ENCODE results near the gene BIRC2.

The BIRC2 gene

DNA sequence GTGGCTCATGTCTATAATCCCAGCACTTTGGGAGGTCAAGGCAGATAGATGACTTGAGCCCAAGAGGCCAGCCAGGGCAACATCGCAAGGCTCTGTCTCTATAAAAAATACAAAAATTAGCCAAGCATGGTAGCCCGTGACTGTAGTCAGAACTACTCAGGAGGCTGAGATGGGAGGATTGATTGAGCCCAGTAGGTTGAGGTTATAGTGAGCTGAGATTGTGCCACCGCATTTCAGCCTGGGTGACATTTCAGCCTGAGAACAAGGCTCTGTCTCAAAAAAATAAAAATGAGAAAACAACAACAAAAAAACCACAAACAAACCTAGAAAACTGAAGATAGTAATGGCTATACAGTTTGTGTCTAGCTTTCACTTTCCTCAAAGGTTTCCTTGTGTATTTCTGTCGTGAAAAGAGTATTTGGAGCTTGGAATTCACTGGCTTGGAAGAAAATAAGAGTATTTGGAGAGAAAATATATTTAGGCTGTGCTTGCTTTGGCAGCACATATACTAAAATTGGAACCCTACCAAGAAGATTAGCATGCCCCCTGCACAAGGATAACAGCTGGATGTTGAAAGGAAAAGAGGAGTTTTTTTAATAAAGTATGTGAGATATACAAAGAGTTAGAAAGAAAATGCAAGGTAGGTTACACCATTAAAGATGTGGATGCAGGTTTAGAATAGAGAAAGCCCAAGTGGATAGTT, 33.6 kb upstream of the BIRC2 start:
- H3F3A ChIP-seq (ENCODE audit: control insufficient read depth, insufficient read depth): peaks cover 14% of the 10 kb centered on the region
- H3K36me3 ChIP-seq (ENCODE audit: control insufficient read depth, low read length): no peaks in the 10 kb centered on the region
- H3K27me3 ChIP-seq (ENCODE audit: control insufficient read depth, low read length): no peaks in the 10 kb centered on the region
- H3K27ac ChIP-seq (ENCODE audit: low read depth, low read length): no peak overlapping the region
- H3K9me2 ChIP-seq (replicated peaks; ENCODE audit: control insufficient read depth, low read length): no peaks in the 10 kb centered on the region
- H3K4me1 ChIP-seq (ENCODE audit: control insufficient read depth, low read length): peaks cover 56% of the 10 kb centered on the region
- H3K4me3 ChIP-seq (ENCODE audit: low read length): peak overlapping the region; percentile 5; the same call in 1 of the 2 replicates
- no peaks in the 10 kb centered on the region for H3K9me3 ChIP-seq (ENCODE audit: control insufficient read depth, insufficient read depth, low read length)
- H4K20me1 ChIP-seq (ENCODE audit: control insufficient read depth, insufficient read depth, low read depth, low read length): no peaks in the 10 kb centered on the region
- H3K4me2 ChIP-seq (ENCODE audit: low read length): peak overlapping the region; percentile 27
- peaks cover 4% of the 10 kb centered on the region for H3K79me2 ChIP-seq (ENCODE audit: control insufficient read depth, low read length)
- TF ChIP-seq, protein P1, sequence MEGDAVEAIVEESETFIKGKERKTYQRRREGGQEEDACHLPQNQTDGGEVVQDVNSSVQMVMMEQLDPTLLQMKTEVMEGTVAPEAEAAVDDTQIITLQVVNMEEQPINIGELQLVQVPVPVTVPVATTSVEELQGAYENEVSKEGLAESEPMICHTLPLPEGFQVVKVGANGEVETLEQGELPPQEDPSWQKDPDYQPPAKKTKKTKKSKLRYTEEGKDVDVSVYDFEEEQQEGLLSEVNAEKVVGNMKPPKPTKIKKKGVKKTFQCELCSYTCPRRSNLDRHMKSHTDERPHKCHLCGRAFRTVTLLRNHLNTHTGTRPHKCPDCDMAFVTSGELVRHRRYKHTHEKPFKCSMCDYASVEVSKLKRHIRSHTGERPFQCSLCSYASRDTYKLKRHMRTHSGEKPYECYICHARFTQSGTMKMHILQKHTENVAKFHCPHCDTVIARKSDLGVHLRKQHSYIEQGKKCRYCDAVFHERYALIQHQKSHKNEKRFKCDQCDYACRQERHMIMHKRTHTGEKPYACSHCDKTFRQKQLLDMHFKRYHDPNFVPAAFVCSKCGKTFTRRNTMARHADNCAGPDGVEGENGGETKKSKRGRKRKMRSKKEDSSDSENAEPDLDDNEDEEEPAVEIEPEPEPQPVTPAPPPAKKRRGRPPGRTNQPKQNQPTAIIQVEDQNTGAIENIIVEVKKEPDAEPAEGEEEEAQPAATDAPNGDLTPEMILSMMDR (IDR thresholded peaks at IDR 0.05; ENCODE audit: low read depth, low read length, poor library complexity, severe bottlenecking): no peak
- no peak for TF ChIP-seq EZH2phosphoT487 (IDR thresholded peaks at IDR 0.05; ENCODE audit: borderline replicate concordance, low read length)

DNA sequence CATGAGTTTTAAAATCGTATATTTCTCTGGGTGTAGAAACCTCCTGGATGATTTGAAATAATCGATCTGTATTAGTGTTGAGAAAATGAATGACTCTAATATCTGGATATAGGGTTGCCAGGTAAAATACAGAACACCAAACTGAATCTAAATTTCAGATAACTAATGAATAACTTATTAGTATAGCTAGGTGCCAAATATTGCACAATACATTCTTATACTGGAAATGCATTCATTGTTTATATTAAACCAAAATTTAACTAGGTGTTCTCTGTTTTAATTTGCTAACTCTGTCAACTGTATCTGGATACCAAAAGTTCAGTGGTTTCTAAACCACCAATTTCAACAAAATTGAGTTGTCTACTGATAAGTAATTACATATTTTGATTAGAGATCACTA, 32.2 kb upstream of the BIRC2 start:
- H3K27ac ChIP-seq (ENCODE audit: low read depth, low read length): no peak overlapping the region

DNA sequence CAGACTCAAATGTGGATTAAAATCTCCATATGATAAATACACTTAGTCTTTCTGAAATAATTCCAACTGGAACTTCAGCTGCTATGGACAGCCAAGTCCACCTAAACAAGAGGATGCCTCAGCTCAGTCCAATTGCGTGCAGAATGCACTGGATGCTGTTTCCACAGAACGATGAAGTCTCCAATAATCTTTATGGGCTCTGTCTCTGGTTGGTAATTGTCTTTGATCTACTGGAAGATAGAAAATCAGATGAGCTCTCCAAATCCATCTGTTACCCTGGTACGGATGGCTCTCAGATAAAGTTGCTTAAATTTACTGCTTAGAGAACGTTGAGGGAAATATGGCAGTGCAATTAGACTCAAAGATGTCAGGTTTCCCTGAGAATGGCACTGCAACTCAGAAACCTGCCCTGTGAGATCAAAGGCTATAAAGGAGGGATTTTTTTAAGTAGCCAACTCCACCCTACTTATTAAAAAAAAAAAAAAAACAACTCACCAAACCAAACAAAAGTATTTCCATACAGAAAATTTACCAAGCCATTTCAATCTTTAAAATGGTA, 30.6 kb upstream of the BIRC2 start:
- Histone ChIP-seq H3K27me3 (ENCODE audit: control insufficient read depth, low read length) (no peaks in the 10 kb centered on the region), H3K27ac (ENCODE audit: low read depth, low read length) (peak overlapping the region; percentile 54), H3F3A (ENCODE audit: control insufficient read depth, insufficient read depth) (peaks cover 14% of the 10 kb centered on the region), H4K20me1 (ENCODE audit: control insufficient read depth, insufficient read depth, low read depth, low read length) (no peaks in the 10 kb centered on the region), H3K9me2 (replicated peaks; ENCODE audit: control insufficient read depth, low read length) (no peaks in the 10 kb centered on the region), H3K36me3 (ENCODE audit: control insufficient read depth, low read length) (no peaks in the 10 kb centered on the region; the same call in 1 of the 2 replicates), H3K9me3 (ENCODE audit: control insufficient read depth, insufficient read depth, low read length) (no peaks in the 10 kb centered on the region), H3K4me3 (ENCODE audit: low read length) (peak overlapping the region; percentile 75; the same call in 1 of the 2 replicates), H3K4me2 (ENCODE audit: low read length) (peak overlapping the region; percentile 83), H3K4me1 (ENCODE audit: control insufficient read depth, low read length) (peaks cover 83% of the 10 kb centered on the region), H3K79me2 (ENCODE audit: control insufficient read depth, low read length) (peaks cover 28% of the 10 kb centered on the region)
- TF ChIP-seq, protein P1 (IDR thresholded peaks at IDR 0.05; ENCODE audit: low read depth, low read length, poor library complexity, severe bottlenecking): no peak
- TF ChIP-seq EZH2phosphoT487 (IDR thresholded peaks at IDR 0.05; ENCODE audit: borderline replicate concordance, low read length): no peak

More for the DNA sequence above, 32.2 kb upstream of the BIRC2 start:
- H3K4me2 ChIP-seq (ENCODE audit: low read length): no peak overlapping the region
- no peaks in the 10 kb centered on the region for H4K20me1 ChIP-seq (ENCODE audit: control insufficient read depth, insufficient read depth, low read depth, low read length)
- no peak overlapping the region for H3K4me3 ChIP-seq (ENCODE audit: low read length)
- H3K9me3 ChIP-seq (ENCODE audit: control insufficient read depth, insufficient read depth, low read length): no peaks in the 10 kb centered on the region
- H3K79me2 ChIP-seq (ENCODE audit: control insufficient read depth, low read length): peaks cover 15% of the 10 kb centered on the region
- peaks cover 69% of the 10 kb centered on the region for H3K4me1 ChIP-seq (ENCODE audit: control insufficient read depth, low read length)
- H3K36me3 ChIP-seq (ENCODE audit: control insufficient read depth, low read length): no peaks in the 10 kb centered on the region
- no peaks in the 10 kb centered on the region for H3K27me3 ChIP-seq (ENCODE audit: control insufficient read depth, low read length)
- no peak for TF ChIP-seq EZH2phosphoT487 (IDR thresholded peaks at IDR 0.05; ENCODE audit: borderline replicate concordance, low read length)
- TF ChIP-seq, protein P1 (IDR thresholded peaks at IDR 0.05; ENCODE audit: low read depth, low read length, poor library complexity, severe bottlenecking): no peak
- H3F3A ChIP-seq (ENCODE audit: control insufficient read depth, insufficient read depth): peaks cover 14% of the 10 kb centered on the region
- H3K9me2 ChIP-seq (replicated peaks; ENCODE audit: control insufficient read depth, low read length): no peaks in the 10 kb centered on the region
